GM12878 (cell line): ENCODE data around the gene AKT1S1. TPM values are rescaled to one million over a fixed set of nuclear protein-coding genes. Genes with fewer than 3 reads are reported as not detected.

Experiments used
- ASH2L ChIP-seq: fragments of 300-600, 200-600 bp; sonication (generic); IDR thresholded peaks from 2 replicates; pipeline ENCODE4 v1.6.1; 2017; ENCODE audit warnings: low read depth, mild to moderate bottlenecking, borderline replicate concordance
- CEBPZ ChIP-seq: fragments of 150-350 bp; IDR thresholded peaks from 2 replicates; pipeline ENCODE4 v1.6.1; 2016; ENCODE audit warnings: low read depth, low read length
- E2F8 ChIP-seq: fragments of 450-650 bp; IDR thresholded peaks from 2 replicates; pipeline ENCODE4 v1.6.1; 2018; ENCODE audit warnings: mild to moderate bottlenecking, low read depth, moderate library complexity; ENCODE audit not compliant: partially characterized antibody
- EP300 ChIP-seq, 2 experiments: fragments of 150-350 bp in 1 of 2; IDR thresholded peaks; 2 replicates each; pipeline ENCODE4 v1.6.1; 2011 to 2012; ENCODE audit warnings: low read depth in 2 of 2, low read length in 2 of 2, borderline replicate concordance in 1 of 2, improper control_type of control experiment in 1 of 2, inconsistent platforms in 1 of 2; ENCODE audit not compliant: control insufficient read depth in 1 of 2
- HDGF ChIP-seq: fragments of 450-650 bp; IDR thresholded peaks from 2 replicates; pipeline ENCODE4 v1.6.1; 2016; ENCODE audit warnings: antibody characterized with exemption
- SP1 ChIP-seq: IDR thresholded peaks from one replicate; pipeline ENCODE4 v1.6.1; 2011; ENCODE audit warnings: low read depth, low read length
- TAF1 ChIP-seq: IDR thresholded peaks from 2 replicates; pipeline ENCODE4 v1.6.1; 2011; ENCODE audit warnings: mild to moderate bottlenecking, low read depth, low read length, borderline replicate concordance
- ZNF687 ChIP-seq: fragments of 450-650 bp; IDR thresholded peaks from 2 replicates; pipeline ENCODE4 v1.6.1; 2017; ENCODE audit warnings: mild to moderate bottlenecking, moderate library complexity
- polyA plus RNA-seq, 11 experiments: library from polyadenylated mRNA; depleted of rRNA in 4 of 11; unstranded in 6 of 11; stranded (reverse) in 5 of 11; fragments of >200 nt; fragmentation: Nextera tagmentation in 4 of 11; fragmentation: Illumina TruSeq in 1 of 11; extraction: Ambion mirVana in 4 of 11; extraction: Trizol in 1 of 11; gene quantifications; 1 replicate in 1 of 11; 2 replicates in 10 of 11; pipeline versions ENCODE4 v1.2.1 to v1.2.3, GENCODE V29; 2011 to 2016; ENCODE audit warnings: inconsistent platforms in 2 of 11, missing spikeins in 2 of 11, low read depth in 1 of 11
- total RNA-seq, 4 experiments: library from RNA; depleted of rRNA in 3 of 4; stranded (reverse); fragments of >200 nt in 3 of 4; fragmentation: Illumina TruSeq in 1 of 4; extraction: Trizol in 1 of 4; gene quantifications; 2 replicates each; pipeline versions ENCODE4 v1.2.1 to v1.2.3, GENCODE V29; 2013 to 2021
- TF ChIP-seq, protein P1 (sequence below): IDR thresholded peaks from 2 replicates; pipeline ENCODE4 v1.6.1; 2012; ENCODE audit warnings: low read length, inconsistent platforms
- TF ChIP-seq, protein P2 (sequence below): fragments of 450-650 bp; IDR thresholded peaks from 2 replicates; pipeline ENCODE4 v1.6.1; 2018; ENCODE audit warnings: borderline replicate concordance, mild to moderate bottlenecking; ENCODE audit not compliant: partially characterized antibody
- TF ChIP-seq, protein P3 (sequence below): fragments of 450-650 bp; IDR thresholded peaks from 2 replicates; pipeline ENCODE4 v1.6.1; 2017; ENCODE audit warnings: antibody characterized with exemption, mild to moderate bottlenecking, moderate library complexity

The AKT1S1 gene
- total and polyA plus RNA-seq, 10 of the 15 experiments (the other 5 are each of a cell fraction or from before 2014, with no cell fraction given): 0.43 to 23.0 (median 12.3) TPM

GRCh38 chr19:49843265-49843664 lies 33.9 kb downstream of the AKT1S1 start (continued):
- TF ChIP-seq ZNF687 (no peak), HDGF (peak; percentile 63), ASH2L (no peak), EP300 (IDR thresholded peaks at IDR 0.05; ENCODE audit: borderline replicate concordance in 1 of 2, control insufficient read depth in 1 of 2, low read depth in 2 of 2, low read length in 2 of 2) (peak; percentile 52 to 53; a peak in 2 of 4 replicates), CEBPZ (no peak), E2F8 (no peak), SP1 (no peak), TAF1 (no peak)
- TF ChIP-seq, protein P1, sequence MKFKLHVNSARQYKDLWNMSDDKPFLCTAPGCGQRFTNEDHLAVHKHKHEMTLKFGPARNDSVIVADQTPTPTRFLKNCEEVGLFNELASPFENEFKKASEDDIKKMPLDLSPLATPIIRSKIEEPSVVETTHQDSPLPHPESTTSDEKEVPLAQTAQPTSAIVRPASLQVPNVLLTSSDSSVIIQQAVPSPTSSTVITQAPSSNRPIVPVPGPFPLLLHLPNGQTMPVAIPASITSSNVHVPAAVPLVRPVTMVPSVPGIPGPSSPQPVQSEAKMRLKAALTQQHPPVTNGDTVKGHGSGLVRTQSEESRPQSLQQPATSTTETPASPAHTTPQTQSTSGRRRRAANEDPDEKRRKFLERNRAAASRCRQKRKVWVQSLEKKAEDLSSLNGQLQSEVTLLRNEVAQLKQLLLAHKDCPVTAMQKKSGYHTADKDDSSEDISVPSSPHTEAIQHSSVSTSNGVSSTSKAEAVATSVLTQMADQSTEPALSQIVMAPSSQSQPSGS: no peak
- TF ChIP-seq, protein P2, sequence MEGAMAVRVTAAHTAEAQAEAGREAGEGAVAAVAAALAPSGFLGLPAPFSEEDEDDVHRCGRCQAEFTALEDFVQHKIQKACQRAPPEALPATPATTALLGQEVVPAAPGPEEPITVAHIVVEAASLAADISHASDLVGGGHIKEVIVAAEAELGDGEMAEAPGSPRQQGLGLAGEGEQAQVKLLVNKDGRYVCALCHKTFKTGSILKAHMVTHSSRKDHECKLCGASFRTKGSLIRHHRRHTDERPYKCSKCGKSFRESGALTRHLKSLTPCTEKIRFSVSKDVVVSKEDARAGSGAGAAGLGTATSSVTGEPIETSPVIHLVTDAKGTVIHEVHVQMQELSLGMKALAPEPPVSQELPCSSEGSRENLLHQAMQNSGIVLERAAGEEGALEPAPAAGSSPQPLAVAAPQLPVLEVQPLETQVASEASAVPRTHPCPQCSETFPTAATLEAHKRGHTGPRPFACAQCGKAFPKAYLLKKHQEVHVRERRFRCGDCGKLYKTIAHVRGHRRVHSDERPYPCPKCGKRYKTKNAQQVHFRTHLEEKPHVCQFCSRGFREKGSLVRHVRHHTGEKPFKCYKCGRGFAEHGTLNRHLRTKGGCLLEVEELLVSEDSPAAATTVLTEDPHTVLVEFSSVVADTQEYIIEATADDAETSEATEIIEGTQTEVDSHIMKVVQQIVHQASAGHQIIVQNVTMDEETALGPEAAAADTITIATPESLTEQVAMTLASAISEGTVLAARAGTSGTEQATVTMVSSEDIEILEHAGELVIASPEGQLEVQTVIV: no peak
- TF ChIP-seq, protein P3, sequence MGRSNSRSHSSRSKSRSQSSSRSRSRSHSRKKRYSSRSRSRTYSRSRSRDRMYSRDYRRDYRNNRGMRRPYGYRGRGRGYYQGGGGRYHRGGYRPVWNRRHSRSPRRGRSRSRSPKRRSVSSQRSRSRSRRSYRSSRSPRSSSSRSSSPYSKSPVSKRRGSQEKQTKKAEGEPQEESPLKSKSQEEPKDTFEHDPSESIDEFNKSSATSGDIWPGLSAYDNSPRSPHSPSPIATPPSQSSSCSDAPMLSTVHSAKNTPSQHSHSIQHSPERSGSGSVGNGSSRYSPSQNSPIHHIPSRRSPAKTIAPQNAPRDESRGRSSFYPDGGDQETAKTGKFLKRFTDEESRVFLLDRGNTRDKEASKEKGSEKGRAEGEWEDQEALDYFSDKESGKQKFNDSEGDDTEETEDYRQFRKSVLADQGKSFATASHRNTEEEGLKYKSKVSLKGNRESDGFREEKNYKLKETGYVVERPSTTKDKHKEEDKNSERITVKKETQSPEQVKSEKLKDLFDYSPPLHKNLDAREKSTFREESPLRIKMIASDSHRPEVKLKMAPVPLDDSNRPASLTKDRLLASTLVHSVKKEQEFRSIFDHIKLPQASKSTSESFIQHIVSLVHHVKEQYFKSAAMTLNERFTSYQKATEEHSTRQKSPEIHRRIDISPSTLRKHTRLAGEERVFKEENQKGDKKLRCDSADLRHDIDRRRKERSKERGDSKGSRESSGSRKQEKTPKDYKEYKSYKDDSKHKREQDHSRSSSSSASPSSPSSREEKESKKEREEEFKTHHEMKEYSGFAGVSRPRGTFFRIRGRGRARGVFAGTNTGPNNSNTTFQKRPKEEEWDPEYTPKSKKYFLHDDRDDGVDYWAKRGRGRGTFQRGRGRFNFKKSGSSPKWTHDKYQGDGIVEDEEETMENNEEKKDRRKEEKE: no peak
